Nephron progenitor cell (in vitro differentiated cells): ENCODE results near the gene IDH3G.
"Not testable (repeated sequence)": the region's sequence is repeated elsewhere in the genome, so short reads cannot be mapped to it uniquely, and the experiment has no call there.

ENCODE experiments used
- DNase-seq: peaks from one replicate; pipeline ENCODE4 v3.0.0; 2021
- H3K27ac Mint-ChIP-seq: 2 replicates; pipeline ENCODE4 v1.8.0; 2021; ENCODE audit warnings: mild to moderate bottlenecking, moderate library complexity, mixed read lengths
- H3K27me3 Mint-ChIP-seq: 2 replicates; pipeline ENCODE4 v1.8.0; 2021; ENCODE audit warnings: mild to moderate bottlenecking, low read depth, mixed read lengths; ENCODE audit not compliant: poor library complexity
- H3K36me3 Mint-ChIP-seq: 2 replicates; pipeline ENCODE4 v1.8.0; 2021; ENCODE audit warnings: low read depth, mixed read lengths
- H3K4me1 Mint-ChIP-seq: 2 replicates; pipeline ENCODE4 v1.8.0; 2021; ENCODE audit warnings: mixed read lengths
- H3K4me3 Mint-ChIP-seq: 2 replicates; pipeline ENCODE4 v1.8.0; 2021; ENCODE audit warnings: mild to moderate bottlenecking, moderate library complexity, mixed read lengths
- H3K9me3 Mint-ChIP-seq: 2 replicates; pipeline ENCODE4 v1.8.0; 2021; ENCODE audit warnings: mild to moderate bottlenecking, moderate library complexity, mixed read lengths
- CTCF ChIP-seq: fragments of 200-600 bp; sonication (generic); IDR thresholded peaks from 2 replicates; pipeline ENCODE4 v1.5.0; 2021; ENCODE audit warnings: antibody characterized with exemption

Gene IDH3G

DNA sequence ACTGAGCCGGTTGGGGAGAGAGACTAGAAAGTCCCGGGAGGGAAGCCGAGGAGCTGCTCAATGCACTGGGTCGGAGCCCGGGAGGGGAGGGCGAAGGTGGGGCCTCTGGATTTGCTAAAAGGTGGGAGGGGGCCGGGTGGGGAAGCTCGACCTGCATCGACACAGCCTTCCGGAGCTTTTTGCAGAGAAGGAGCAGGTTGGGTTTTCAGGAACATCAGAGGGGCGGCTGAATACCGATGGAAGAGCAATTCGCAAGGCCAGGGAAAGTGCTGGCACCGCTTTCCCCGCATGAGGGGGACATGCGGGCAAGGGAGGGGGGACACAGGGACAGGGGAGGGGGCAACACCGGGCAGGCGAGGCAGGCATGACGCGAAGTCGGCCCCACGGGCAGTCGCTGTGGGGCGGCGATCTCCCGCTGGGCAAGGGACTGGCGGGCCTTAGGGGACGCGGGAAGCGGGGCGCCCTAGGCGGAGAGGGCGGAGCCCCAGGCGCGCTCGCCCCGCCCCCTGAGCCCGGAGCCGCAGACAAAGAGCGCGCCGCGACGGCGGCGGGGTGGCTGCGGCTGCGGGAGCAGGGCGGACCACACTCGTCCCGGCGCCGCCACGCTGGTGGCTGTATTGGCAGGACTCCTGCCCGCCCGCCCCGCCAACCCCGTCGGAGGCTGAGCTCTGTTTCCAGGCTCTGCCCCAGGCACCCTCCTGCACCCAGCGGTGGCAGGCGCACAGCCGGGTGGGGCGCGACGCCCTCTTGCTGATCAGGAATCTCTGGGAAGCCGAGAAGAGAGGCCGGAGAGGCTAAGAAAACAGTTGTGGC is 24.6 kb upstream of the IDH3G start:
- peak; percentile 79 for DNase-seq
- peaks cover 32% of the 10 kb centered on the region for H3K4me1 Mint-ChIP-seq
- peaks cover 62% of the 10 kb centered on the region for H3K9me3 Mint-ChIP-seq
- H3K36me3 Mint-ChIP-seq = no peaks in the 10 kb centered on the region
- H3K27ac Mint-ChIP-seq = no peak overlapping the region
- no peak for TF ChIP-seq CTCF
- H3K27me3 Mint-ChIP-seq = no peaks in the 10 kb centered on the region
- H3K4me3 Mint-ChIP-seq = peak overlapping the region; percentile 70

- not testable (repeated sequence) for H3K27ac Mint-ChIP-seq, H3K4me3 Mint-ChIP-seq, H3K36me3 Mint-ChIP-seq, DNase-seq, H3K27me3 Mint-ChIP-seq
- peaks cover 32% of the 10 kb centered on the region for H3K4me1 Mint-ChIP-seq
- peaks cover 63% of the 10 kb centered on the region for H3K9me3 Mint-ChIP-seq
Measured at GRCh38 chrX:153818064-153818463, 23.9 kb upstream of the IDH3G start.

DNA sequence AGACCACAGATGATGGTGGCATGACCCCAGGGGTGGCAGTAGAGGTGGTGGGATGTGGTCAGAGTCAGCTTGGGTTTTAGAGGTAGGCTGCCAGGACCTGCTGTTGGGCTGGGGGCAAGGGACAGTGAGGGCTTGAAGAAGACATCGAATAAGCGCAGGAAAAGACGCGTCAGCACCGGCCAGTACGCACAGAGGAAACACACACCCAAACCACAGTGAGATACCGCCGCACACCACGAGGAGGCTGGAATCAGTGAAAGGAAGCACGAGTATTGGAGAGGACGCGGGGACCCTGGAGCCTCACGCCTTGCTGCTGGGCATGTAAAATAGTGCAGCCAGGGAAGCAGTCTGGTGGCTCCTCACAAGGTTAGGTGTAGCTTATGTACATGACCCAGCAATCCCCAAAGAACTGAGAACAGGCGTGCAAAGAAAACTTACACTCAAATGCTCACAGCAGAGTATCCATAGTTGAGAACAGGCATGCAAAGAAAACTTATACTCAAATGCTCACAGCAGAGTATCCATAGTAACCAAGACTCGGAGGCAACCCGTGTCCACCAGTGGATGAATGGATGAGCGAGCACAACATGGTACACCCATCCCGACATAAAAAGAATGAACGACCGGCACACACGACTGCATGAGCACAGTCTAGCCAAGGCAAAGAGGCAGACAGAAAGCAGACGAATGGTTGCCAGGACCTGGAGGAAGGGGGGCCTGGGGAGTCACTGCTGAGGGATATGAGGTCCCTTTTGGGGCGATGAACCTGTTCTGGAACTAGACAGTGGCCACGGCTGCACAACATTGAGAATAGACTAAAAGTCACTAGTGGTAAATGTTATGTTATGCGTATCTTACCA is 22.9 kb upstream of the IDH3G start:
- no peaks in the 10 kb centered on the region for H3K36me3 Mint-ChIP-seq
- peak overlapping the region; percentile 17 for H3K27ac Mint-ChIP-seq
- no peak for DNase-seq

DNA sequence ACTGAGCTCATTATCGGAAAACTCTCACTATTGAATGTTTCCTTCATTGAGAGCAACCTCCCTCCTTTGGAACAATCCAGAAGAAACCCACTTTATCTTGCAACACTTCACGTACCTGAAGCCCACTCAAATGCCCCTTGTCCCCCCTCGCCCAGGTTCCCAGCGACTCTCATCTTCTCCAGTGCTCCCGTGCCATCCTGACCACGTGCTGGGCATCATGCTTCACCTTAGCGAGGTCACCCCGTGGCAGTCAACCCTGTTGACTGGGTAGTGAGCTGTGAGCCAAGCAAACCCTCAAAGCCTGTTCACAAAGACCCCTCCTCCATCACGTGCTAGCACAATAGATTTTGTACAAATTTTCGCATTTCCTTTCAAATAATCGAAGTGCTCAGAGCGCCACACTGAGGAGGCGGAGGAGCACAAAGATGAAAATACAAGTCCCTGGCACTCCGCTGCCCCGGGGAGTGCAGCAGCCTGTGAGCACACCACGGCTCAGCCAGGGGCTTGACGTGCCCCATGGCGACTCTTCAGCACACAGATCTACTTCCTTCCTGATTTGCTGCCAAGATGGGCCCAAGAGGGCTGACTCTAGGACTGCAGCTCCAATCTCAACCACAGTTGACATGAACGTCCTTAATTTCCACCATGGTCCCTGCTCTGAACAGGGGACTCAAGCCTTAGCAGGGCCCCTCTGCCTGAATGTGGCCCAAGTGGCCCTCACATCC is 20.6 kb upstream of the IDH3G start:
- H3K4me3 Mint-ChIP-seq = no peak overlapping the region
- no peak for DNase-seq
- H3K4me1 Mint-ChIP-seq = peaks cover 28% of the 10 kb centered on the region
- TF ChIP-seq CTCF = no peak
- H3K9me3 Mint-ChIP-seq = peaks cover 70% of the 10 kb centered on the region
- no peaks in the 10 kb centered on the region for H3K27me3 Mint-ChIP-seq
- no peak overlapping the region for H3K27ac Mint-ChIP-seq
- H3K36me3 Mint-ChIP-seq = no peaks in the 10 kb centered on the region

More for the DNA sequence above, 22.9 kb upstream of the IDH3G start:
- Mint-ChIP-seq H3K4me1 (peaks cover 29% of the 10 kb centered on the region), H3K4me3 (peak overlapping the region; percentile 26), H3K27me3 (no peaks in the 10 kb centered on the region), H3K9me3 (peaks cover 64% of the 10 kb centered on the region)
- no peak for TF ChIP-seq CTCF

DNA sequence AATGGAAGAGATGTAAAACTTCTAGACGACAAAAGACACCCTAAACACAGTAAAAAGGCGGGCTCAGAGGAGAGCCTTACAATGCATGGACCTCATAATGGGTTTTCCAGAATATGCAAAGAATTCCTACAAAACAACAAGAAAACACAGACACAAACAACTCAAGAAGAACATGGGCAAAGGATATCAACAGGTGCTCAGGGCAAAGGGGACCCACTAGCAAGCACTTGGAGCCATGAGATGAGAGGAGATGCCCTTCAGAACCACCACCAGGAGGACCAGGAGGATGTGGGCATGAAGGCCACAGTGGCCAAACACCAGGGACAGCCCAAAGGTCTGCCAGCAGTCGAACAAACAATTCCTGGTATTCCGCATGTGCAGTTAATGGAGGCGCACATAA is 19.0 kb upstream of the IDH3G start:
- no peak for TF ChIP-seq CTCF
- no peak for DNase-seq
- Mint-ChIP-seq H3K4me3 (no peak overlapping the region), H3K27ac (no peak overlapping the region), H3K9me3 (peaks cover 70% of the 10 kb centered on the region), H3K4me1 (peaks cover 23% of the 10 kb centered on the region), H3K27me3 (no peaks in the 10 kb centered on the region), H3K36me3 (no peaks in the 10 kb centered on the region)

DNA sequence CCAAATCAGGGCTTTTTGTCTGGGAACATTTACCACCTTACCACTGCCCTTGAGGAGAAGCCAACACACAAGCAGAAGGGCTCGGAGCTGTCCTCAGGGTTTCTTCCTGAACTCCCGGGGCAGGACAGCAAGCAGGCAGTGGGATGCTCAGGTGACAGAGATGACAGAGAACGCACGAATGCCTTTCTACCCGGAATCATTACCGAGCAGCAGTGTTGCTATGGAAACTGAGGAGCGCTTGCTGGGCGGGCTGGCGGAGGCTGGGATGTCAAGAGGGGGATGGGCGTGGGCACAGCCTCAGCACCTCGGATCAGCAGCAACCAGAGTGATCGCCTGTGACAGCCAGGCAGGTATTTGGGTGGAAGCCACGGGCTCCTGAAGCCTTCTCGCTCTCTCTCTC is 18.0 kb upstream of the IDH3G start:
- H3K27ac Mint-ChIP-seq = no peak overlapping the region
- no peaks in the 10 kb centered on the region for H3K36me3 Mint-ChIP-seq
- peaks cover 65% of the 10 kb centered on the region for H3K9me3 Mint-ChIP-seq
- H3K27me3 Mint-ChIP-seq = no peaks in the 10 kb centered on the region
- peaks cover 22% of the 10 kb centered on the region for H3K4me1 Mint-ChIP-seq
- no peak overlapping the region for H3K4me3 Mint-ChIP-seq
- DNase-seq = no peak
- TF ChIP-seq CTCF = no peak
